H1 (cell line): ENCODE data around the gene TMEM45B. TPM values are rescaled to one million over a fixed set of nuclear protein-coding genes. Genes with fewer than 3 reads are reported as not detected.

Source experiments
- CTCF ChIA-PET: fragments of 300-600 bp; sonication (Branson Sonifier 250); formaldehyde crosslinking; loops from one replicate; lab custom pipeline; 2021; ENCODE audit not compliant: partially characterized antibody; lab: Charles Lee
- POLR2A ChIA-PET: fragments of 300-600 bp; sonication (Branson Sonifier 250); formaldehyde crosslinking; loops from one replicate; lab custom pipeline; 2021; ENCODE audit warnings: inconsistent platforms; ENCODE audit not compliant: partially characterized antibody; lab: Charles Lee
- DNase-seq, 2 experiments: peaks; one replicate each; pipeline versions ENCODE4 v3.0.0 to v3.0.0-alpha.2; 2010 to 2022; ENCODE audit warnings: low spot score in 2 of 2, low read depth in 1 of 2, mixed read lengths in 1 of 2
- FAIRE-seq: peaks from 2 replicates; lab custom pipeline; 2011; peaks lifted over from hg19 to GRCh38; lab: Jason Lieb, UNC
- H2AFZ ChIP-seq: 2 replicates; pipeline ENCODE4 v1.8.1; 2012; ENCODE audit warnings: low read length, inconsistent platforms
- H2AK5ac ChIP-seq: 2 replicates; pipeline ENCODE4 v1.6.1; 2013; ENCODE audit warnings: low read depth, low read length
- H2BK120ac ChIP-seq: replicated peaks from 2 replicates; pipeline ENCODE3; 2013; ENCODE audit warnings: low read depth, low read length, inconsistent platforms
- H2BK12ac ChIP-seq: 2 replicates; pipeline ENCODE4 v1.6.1; 2013; ENCODE audit warnings: low read depth, low read length
- H2BK15ac ChIP-seq: 2 replicates; pipeline ENCODE4 v1.6.1; 2013; ENCODE audit warnings: low read length
- H2BK20ac ChIP-seq: 2 replicates; pipeline ENCODE4 v1.6.1; 2013; ENCODE audit warnings: low read length
- H2BK5ac ChIP-seq: 2 replicates; pipeline ENCODE4 v1.6.1; 2013; ENCODE audit warnings: low read depth, low read length
- H3K14ac ChIP-seq: 2 replicates; pipeline ENCODE4 v1.6.1; 2013; ENCODE audit warnings: inconsistent platforms; ENCODE audit not compliant: insufficient read length
- H3K18ac ChIP-seq: 2 replicates; pipeline ENCODE4 v1.6.1; 2013; ENCODE audit warnings: low read length; ENCODE audit errors: extremely low read depth
- H3K23ac ChIP-seq: 2 replicates; pipeline ENCODE4 v1.6.1; 2013; ENCODE audit warnings: inconsistent platforms; ENCODE audit not compliant: insufficient read length
- H3K23me2 ChIP-seq: 2 replicates; pipeline ENCODE4 v1.6.1; 2013; ENCODE audit warnings: low read depth, low read length
- H3K27ac ChIP-seq: 2 replicates; pipeline ENCODE4 v1.6.1; 2011; ENCODE audit warnings: low read depth, low read length, inconsistent platforms
- H3K27me3 ChIP-seq, 4 experiments: replicated peaks in 1 of 4; 1 replicate in 1 of 4; 2 replicates in 3 of 4; pipeline versions ENCODE4 v1.6.1 to v1.8.1; 2011 to 2013; ENCODE audit warnings: low read length in 3 of 4, mild to moderate bottlenecking in 3 of 4, inconsistent platforms in 2 of 4, mixed read lengths in 2 of 4, moderate library complexity in 1 of 4; ENCODE audit not compliant: control insufficient read depth in 3 of 4, insufficient read depth in 3 of 4; ENCODE audit errors: extremely low read depth in 1 of 4
- H3K36me3 ChIP-seq, 4 experiments: 2 replicates each; pipeline versions ENCODE4 v1.6.1 to v1.8.1; 2011 to 2013; ENCODE audit warnings: mild to moderate bottlenecking in 4 of 4, low read length in 3 of 4, moderate library complexity in 2 of 4, control low read depth in 1 of 4, inconsistent platforms in 1 of 4; ENCODE audit not compliant: insufficient read depth in 4 of 4, control insufficient read depth in 2 of 4
- H3K4ac ChIP-seq: replicated peaks from 2 replicates; pipeline ENCODE3; 2013; ENCODE audit warnings: low read length, low read depth, mixed read lengths, inconsistent platforms; ENCODE audit not compliant: insufficient read length
- H3K4me1 ChIP-seq, 4 experiments: replicated peaks in 1 of 4; 1 replicate in 1 of 4; 2 replicates in 3 of 4; pipeline versions ENCODE4 v1.6.1 to v1.8.1; 2011 to 2013; ENCODE audit warnings: low read length in 3 of 4, inconsistent platforms in 2 of 4, mixed read lengths in 1 of 4; ENCODE audit not compliant: insufficient read depth in 4 of 4, control insufficient read depth in 3 of 4
- H3K4me2 ChIP-seq, 2 experiments: 2 replicates each; pipeline versions ENCODE4 v1.6.1 to v1.8.1; 2011 to 2013; ENCODE audit warnings: low read depth in 2 of 2, low read length in 2 of 2, control low read depth in 1 of 2, inconsistent platforms in 1 of 2, mild to moderate bottlenecking in 1 of 2; ENCODE audit not compliant: insufficient read depth in 1 of 2
- H3K4me3 ChIP-seq, 4 experiments: fragments of 200-600, 300-600 bp in 1 of 4; sonication (generic), shearing (Covaris generic), sonication (Bioruptor Twin) in 1 of 4; 2 replicates each; pipeline versions ENCODE4 v1.5.1 to v1.8.1; 2011 to 2016; ENCODE audit warnings: low read length in 4 of 4, low read depth in 3 of 4, control low read depth in 2 of 4, inconsistent platforms in 2 of 4, mild to moderate bottlenecking in 2 of 4, mixed read lengths in 1 of 4, moderate library complexity in 1 of 4; ENCODE audit not compliant: insufficient read depth in 2 of 4; ENCODE audit errors: extremely low read depth in 1 of 4
- H3K56ac ChIP-seq: replicated peaks from 2 replicates; pipeline ENCODE3; 2013; ENCODE audit warnings: low read depth, mild to moderate bottlenecking, mixed read lengths, low read length, inconsistent platforms; ENCODE audit not compliant: insufficient read length
- H3K79me1 ChIP-seq: 2 replicates; pipeline ENCODE4 v1.6.1; 2013; ENCODE audit warnings: low read depth, low read length, control low read depth
- H3K79me2 ChIP-seq, 2 experiments: 2 replicates each; pipeline versions ENCODE4 v1.6.1 to v1.8.1; 2012 to 2013; ENCODE audit warnings: low read length in 2 of 2, mild to moderate bottlenecking in 2 of 2, inconsistent platforms in 1 of 2; ENCODE audit not compliant: insufficient read depth in 2 of 2, control insufficient read depth in 1 of 2
- H3K9ac ChIP-seq, 4 experiments: replicated peaks in 1 of 4; 1 replicate in 1 of 4; 2 replicates in 3 of 4; pipeline versions ENCODE4 v1.6.1 to v1.8.1; 2011 to 2013; ENCODE audit warnings: low read depth in 3 of 4, low read length in 3 of 4, control low read depth in 2 of 4, mild to moderate bottlenecking in 2 of 4, moderate library complexity in 2 of 4, inconsistent platforms in 1 of 4; ENCODE audit errors: extremely low read depth in 1 of 4
- H3K9me3 ChIP-seq, 2 experiments: 2 replicates each; pipeline versions ENCODE4 v1.6.1 to v1.8.1; 2012 to 2013; ENCODE audit warnings: mild to moderate bottlenecking in 2 of 2, moderate library complexity in 2 of 2, control low read depth in 1 of 2, inconsistent platforms in 1 of 2, low read depth in 1 of 2, low read length in 1 of 2, mixed read lengths in 1 of 2; ENCODE audit not compliant: insufficient read depth in 2 of 2
- H4K20me1 ChIP-seq, 2 experiments: replicated peaks in 1 of 2; 2 replicates each; pipeline versions ENCODE3 to v1.8.1; 2011 to 2013; ENCODE audit warnings: inconsistent platforms in 2 of 2, low read length in 2 of 2, mild to moderate bottlenecking in 1 of 2; ENCODE audit not compliant: insufficient read depth in 2 of 2, control insufficient read depth in 1 of 2
- H4K5ac ChIP-seq: 2 replicates; pipeline ENCODE4 v1.6.1; 2013; ENCODE audit warnings: low read length, low read depth, mixed read lengths, inconsistent platforms; ENCODE audit not compliant: insufficient read length
- H4K8ac ChIP-seq: 2 replicates; pipeline ENCODE4 v1.8.0; 2013; ENCODE audit warnings: mild to moderate bottlenecking, moderate library complexity, low read length, inconsistent platforms; ENCODE audit not compliant: insufficient read depth; ENCODE audit errors: extremely low read depth
- H4K91ac ChIP-seq: replicated peaks from 2 replicates; pipeline ENCODE3; 2013; ENCODE audit warnings: low read length, mixed read lengths, inconsistent platforms; ENCODE audit not compliant: insufficient read length
- NANOG ChIP-seq: IDR thresholded peaks from 2 replicates; pipeline ENCODE4 v1.6.1; 2011; ENCODE audit warnings: low read length, low read depth, mild to moderate bottlenecking, inconsistent platforms; ENCODE audit not compliant: insufficient read depth, poor library complexity, severe bottlenecking
- RAD21 ChIP-seq, 2 experiments: IDR thresholded peaks in 1 of 2; conservative IDR thresholded peaks in 1 of 2; 2 replicates each; pipeline ENCODE4 v1.6.1; 2011; ENCODE audit warnings: low read depth in 2 of 2, low read length in 2 of 2, improper control_type of control experiment in 1 of 2, inconsistent platforms in 1 of 2, mild to moderate bottlenecking in 1 of 2, moderate library complexity in 1 of 2
- WGBS, 2 experiments: shearing (Covaris generic) in 1 of 2; methylation state at CpG; one replicate each; pipeline versions ENCODE4 v1.1.6 to v1.1.7; 2013 to 2015; ENCODE audit warnings: low lambda C conversion rate in 2 of 2, mixed read lengths in 2 of 2, inconsistent platforms in 1 of 2, low coverage in 1 of 2, missing lambda C conversion rate in 1 of 2; ENCODE audit not compliant: insufficient replicate concordance in 2 of 2, insufficient coverage in 1 of 2, insufficient read length in 1 of 2; ENCODE audit errors: extremely low coverage in 1 of 2, missing lambda C conversion rate in 1 of 2; 5-methylcytosine and 5-hydroxymethylcytosine counted together
- polyA plus RNA-seq, 7 experiments: library from polyadenylated mRNA; depleted of rRNA in 3 of 7; stranded (reverse) in 5 of 7; unstranded in 2 of 7; fragments of >200 nt in 5 of 7; fragments of 200-250 nt in 2 of 7; gene quantifications; 1 replicate in 5 of 7; 2 replicates in 1 of 7; 4 replicates in 1 of 7; pipeline versions ENCODE4 v1.2.1 to v1.2.3, GENCODE V29; 2011 to 2013; ENCODE audit warnings: missing spikeins in 2 of 7, mixed read lengths in 2 of 7
- total RNA-seq: library from RNA; stranded (reverse); fragmentation: NEBNext Ultra II Directional; extraction: Animal tissue kit (Norgen Biotek cat#: 25700); gene quantifications from 2 replicates; pipeline ENCODE4 v1.2.1, GENCODE V29; 2021
- TF ChIP-seq, protein P1 (sequence below), 3 experiments: IDR thresholded peaks; 1 replicate in 2 of 3; 2 replicates in 1 of 3; pipeline versions ENCODE4 v1.5.1 to v1.6.1; 2011; ENCODE audit warnings: low read length in 3 of 3, mild to moderate bottlenecking in 3 of 3, inconsistent platforms in 2 of 3, low read depth in 1 of 3, moderate library complexity in 1 of 3; ENCODE audit not compliant: insufficient read depth in 1 of 3; ENCODE audit errors: control extremely low read depth in 1 of 3

The TMEM45B gene
- total and polyA plus RNA-seq, 2 of the 8 experiments (the other 6 are each of a cell fraction or from before 2014, with no cell fraction given), result 0.23 TPM; not detected in 1

DNA sequence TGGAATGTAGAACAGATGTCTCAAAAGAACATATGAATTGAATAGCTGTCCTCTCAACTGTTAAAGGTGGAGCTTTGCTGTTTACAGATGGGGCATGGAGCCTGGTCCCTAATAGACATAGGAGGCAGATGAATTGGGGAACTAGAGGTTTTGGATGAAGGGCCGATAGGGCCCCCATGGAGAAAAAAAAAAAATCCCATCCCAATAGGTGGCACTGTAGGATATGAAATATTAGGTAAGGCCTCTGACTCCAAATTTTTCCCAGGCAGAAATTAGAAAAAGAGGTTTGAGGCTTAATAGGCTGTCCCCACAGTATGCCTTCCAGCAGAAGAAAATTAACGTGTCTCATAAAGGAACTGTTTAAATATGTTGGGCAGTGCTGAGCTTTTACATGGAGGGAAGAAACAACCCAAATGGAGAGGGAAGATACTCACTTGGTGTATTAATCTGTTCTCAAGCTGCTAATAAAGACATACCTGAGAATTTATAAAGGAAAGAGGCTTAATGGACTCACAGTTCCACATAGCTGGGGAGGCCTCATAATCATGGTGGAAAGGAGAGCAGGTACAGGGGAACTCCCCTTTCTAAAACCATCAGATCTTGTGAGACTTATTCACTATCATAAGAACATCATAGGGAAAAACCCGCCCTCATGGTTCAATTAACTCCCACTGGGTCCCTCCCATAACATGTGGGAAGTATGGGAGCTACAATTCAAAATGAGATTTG, 30.1 kb upstream of the TMEM45B start:
- Histone ChIP-seq H3K23me2 (no peaks in the 10 kb centered on the region), H3K4me1 (no peaks in the 10 kb centered on the region), H2BK12ac (no peak overlapping the region), H3K14ac (no peak overlapping the region), H3K9me3 (no peaks in the 10 kb centered on the region), H3K18ac (no peak overlapping the region), H3K27ac (no peak overlapping the region), H3K4me3 (no peak overlapping the region), H2AK5ac (no peak overlapping the region), H3K9ac (no peak overlapping the region), H2BK5ac (no peak overlapping the region), H3K56ac (no peak overlapping the region), H3K36me3 (no peaks in the 10 kb centered on the region), H3K4ac (no peak overlapping the region), H2BK120ac (no peak overlapping the region), H3K79me1 (no peaks in the 10 kb centered on the region), H4K5ac (no peak overlapping the region), H3K27me3 (no peaks in the 10 kb centered on the region), H2AFZ (no peak overlapping the region), H3K79me2 (no peaks in the 10 kb centered on the region), H4K91ac (no peak overlapping the region), H3K23ac (no peak overlapping the region), H4K20me1 (no peaks in the 10 kb centered on the region), H3K4me2 (no peak overlapping the region), H4K8ac (no peak overlapping the region), H2BK15ac (no peak overlapping the region), H2BK20ac (no peak overlapping the region)
- DNase-seq (no peak), FAIRE-seq (no peak)
- WGBS, 2 experiments, result 87% methylated on average over 3 of the region's 3 CpGs; no CpG with 5 or more reads in 1 of the 2 experiments
- TF ChIP-seq, protein P1, sequence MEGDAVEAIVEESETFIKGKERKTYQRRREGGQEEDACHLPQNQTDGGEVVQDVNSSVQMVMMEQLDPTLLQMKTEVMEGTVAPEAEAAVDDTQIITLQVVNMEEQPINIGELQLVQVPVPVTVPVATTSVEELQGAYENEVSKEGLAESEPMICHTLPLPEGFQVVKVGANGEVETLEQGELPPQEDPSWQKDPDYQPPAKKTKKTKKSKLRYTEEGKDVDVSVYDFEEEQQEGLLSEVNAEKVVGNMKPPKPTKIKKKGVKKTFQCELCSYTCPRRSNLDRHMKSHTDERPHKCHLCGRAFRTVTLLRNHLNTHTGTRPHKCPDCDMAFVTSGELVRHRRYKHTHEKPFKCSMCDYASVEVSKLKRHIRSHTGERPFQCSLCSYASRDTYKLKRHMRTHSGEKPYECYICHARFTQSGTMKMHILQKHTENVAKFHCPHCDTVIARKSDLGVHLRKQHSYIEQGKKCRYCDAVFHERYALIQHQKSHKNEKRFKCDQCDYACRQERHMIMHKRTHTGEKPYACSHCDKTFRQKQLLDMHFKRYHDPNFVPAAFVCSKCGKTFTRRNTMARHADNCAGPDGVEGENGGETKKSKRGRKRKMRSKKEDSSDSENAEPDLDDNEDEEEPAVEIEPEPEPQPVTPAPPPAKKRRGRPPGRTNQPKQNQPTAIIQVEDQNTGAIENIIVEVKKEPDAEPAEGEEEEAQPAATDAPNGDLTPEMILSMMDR (IDR thresholded peaks at IDR 0.05; ENCODE audit: control extremely low read depth in 1 of 3, insufficient read depth in 1 of 3, low read depth in 1 of 3, low read length in 3 of 3), result peak in 1 of 3 experiments; percentile 24; a peak in 1 of 4 replicates
- TF ChIP-seq RAD21 (IDR thresholded peaks at IDR 0.05 in 1 of 2, conservative IDR thresholded peaks at IDR 0.05 in 1 of 2; ENCODE audit: low read depth in 2 of 2, low read length in 2 of 2), result peak; percentile 38 to 63
- no peak for TF ChIP-seq NANOG
- POLR2A ChIA-PET, result no interaction called here
- CTCF ChIA-PET, result interaction anchor here (0.8 to 2.8 kb wide), 8 partner anchors 13 to 96 kb away, joined by 3 to 10 read pairs (median 4); no protein-coding TSS in a partner anchor
